Thyroid gland (tissue), 4 donors: ENCODE measurements around the gene HGD. TPM values are rescaled to one million over a fixed set of nuclear protein-coding genes. Genes with fewer than 3 reads are reported as not detected.
"Not testable (repeated sequence)": the region's sequence is repeated elsewhere in the genome, so short reads cannot be mapped to it uniquely, and the experiment has no call there.

ENCODE experiments used
- DNase-seq, 2 donors: peaks; one replicate each; pipeline ENCODE4 v3.0.0-alpha.2; 2019
- H3K27ac ChIP-seq, 3 donors: fragments of 200-600 bp; sonication (generic); 1 replicate in 2 of 3; 2 replicates in 1 of 3; pipeline ENCODE4 v1.5.1; 2016 to 2019; ENCODE audit warnings: mild to moderate bottlenecking in 1 of 3, moderate library complexity in 1 of 3
- H3K27me3 ChIP-seq: fragments of 200-600 bp; sonication (generic); one replicate; pipeline ENCODE4 v1.5.1; 2019
- H3K36me3 ChIP-seq, 2 donors: fragments of 200-600 bp; sonication (generic); one replicate each; pipeline ENCODE4 v1.5.1; 2016 to 2019
- H3K4me1 ChIP-seq, 2 donors: fragments of 200-600 bp; sonication (generic); one replicate each; pipeline ENCODE4 v1.5.1; 2017 to 2019
- H3K4me3 ChIP-seq, 3 donors: fragments of 200-600 bp; sonication (generic); replicated peaks in 1 of 3; 1 replicate in 2 of 3; 2 replicates in 1 of 3; pipeline ENCODE4 v1.5.1; 2016; ENCODE audit warnings: mild to moderate bottlenecking in 1 of 3
- H3K9me3 ChIP-seq: fragments of 200-600 bp; sonication (generic); one replicate; pipeline ENCODE4 v1.5.1; 2017
- POLR2A ChIP-seq, 2 donors: fragments of 450-650 bp; IDR thresholded peaks; one replicate each; pipeline ENCODE4 v1.6.1; 2017; ENCODE audit warnings: antibody characterized with exemption in 2 of 2, mild to moderate bottlenecking in 2 of 2, moderate library complexity in 1 of 2
- WGBS, 2 donors: methylation state at CpG; one replicate each; pipeline ENCODE4 v1.1.5; 2017; 5-methylcytosine and 5-hydroxymethylcytosine counted together
- intact Hi-C: fragments of 100-400 bp; cut with DNase I; formaldehyde crosslinking; loops from one replicate; pipeline ENCODE4 v1.15.1; 2023
- total RNA-seq, 4 donors: library from RNA; depleted of rRNA; stranded (reverse); fragments of >200 nt; gene quantifications; one replicate each; pipeline ENCODE4 v1.2.3, GENCODE V29; 2016
- TF ChIP-seq, protein P1 (sequence below), 6 experiments: fragments of 200-600 bp in 3 of 6; fragments of 450-650 bp in 3 of 6; sonication (generic) in 3 of 6; IDR thresholded peaks; one replicate each; pipeline ENCODE4 v1.5.1; 2016 to 2019; ENCODE audit warnings: antibody characterized with exemption in 6 of 6, mild to moderate bottlenecking in 2 of 6, inconsistent platforms in 1 of 6, moderate library complexity in 1 of 6

Gene HGD
- total RNA-seq, 4 donors from 2014 or later, result 36.8 to 136 (median 74.7) TPM

DNA sequence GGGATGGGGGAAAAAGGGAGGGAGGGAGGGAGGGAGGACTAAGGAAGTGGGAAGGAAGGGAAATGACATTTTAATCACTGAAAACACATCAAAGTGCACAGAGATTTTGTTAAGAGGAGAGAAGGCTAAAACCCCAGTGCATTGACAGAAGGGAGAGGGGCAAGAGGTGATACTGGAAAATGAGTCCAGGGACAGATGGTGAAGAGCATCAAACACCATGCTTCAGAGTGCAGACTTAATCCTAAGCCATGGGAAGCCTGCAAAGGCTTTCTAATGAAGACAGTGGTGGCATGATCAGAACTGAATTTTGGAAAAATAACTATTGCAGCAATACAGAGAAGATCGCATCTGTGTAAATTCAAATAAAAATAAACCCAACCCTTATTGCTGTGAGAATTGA is 41.8 kb downstream of the HGD start:
- Histone ChIP-seq H3K4me1 (no peaks in the 10 kb centered on the region), H3K36me3 (peaks cover 0 to 30% of the 10 kb centered on the region in 2 donors), H3K4me3 (no peak overlapping the region), H3K27me3 (no peaks in the 10 kb centered on the region), H3K27ac (no peak overlapping the region), H3K9me3 (no peaks in the 10 kb centered on the region)
- TF ChIP-seq, protein P1, sequence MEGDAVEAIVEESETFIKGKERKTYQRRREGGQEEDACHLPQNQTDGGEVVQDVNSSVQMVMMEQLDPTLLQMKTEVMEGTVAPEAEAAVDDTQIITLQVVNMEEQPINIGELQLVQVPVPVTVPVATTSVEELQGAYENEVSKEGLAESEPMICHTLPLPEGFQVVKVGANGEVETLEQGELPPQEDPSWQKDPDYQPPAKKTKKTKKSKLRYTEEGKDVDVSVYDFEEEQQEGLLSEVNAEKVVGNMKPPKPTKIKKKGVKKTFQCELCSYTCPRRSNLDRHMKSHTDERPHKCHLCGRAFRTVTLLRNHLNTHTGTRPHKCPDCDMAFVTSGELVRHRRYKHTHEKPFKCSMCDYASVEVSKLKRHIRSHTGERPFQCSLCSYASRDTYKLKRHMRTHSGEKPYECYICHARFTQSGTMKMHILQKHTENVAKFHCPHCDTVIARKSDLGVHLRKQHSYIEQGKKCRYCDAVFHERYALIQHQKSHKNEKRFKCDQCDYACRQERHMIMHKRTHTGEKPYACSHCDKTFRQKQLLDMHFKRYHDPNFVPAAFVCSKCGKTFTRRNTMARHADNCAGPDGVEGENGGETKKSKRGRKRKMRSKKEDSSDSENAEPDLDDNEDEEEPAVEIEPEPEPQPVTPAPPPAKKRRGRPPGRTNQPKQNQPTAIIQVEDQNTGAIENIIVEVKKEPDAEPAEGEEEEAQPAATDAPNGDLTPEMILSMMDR (IDR thresholded peaks at IDR 0.05), result no peak
- TF ChIP-seq POLR2A (IDR thresholded peaks at IDR 0.05), result no peak
- no peak for DNase-seq
- intact Hi-C loops, result no loop called here
- WGBS, 2 donors, result 87 to 92% methylated on average over 1 of the region's 1 CpG

DNA sequence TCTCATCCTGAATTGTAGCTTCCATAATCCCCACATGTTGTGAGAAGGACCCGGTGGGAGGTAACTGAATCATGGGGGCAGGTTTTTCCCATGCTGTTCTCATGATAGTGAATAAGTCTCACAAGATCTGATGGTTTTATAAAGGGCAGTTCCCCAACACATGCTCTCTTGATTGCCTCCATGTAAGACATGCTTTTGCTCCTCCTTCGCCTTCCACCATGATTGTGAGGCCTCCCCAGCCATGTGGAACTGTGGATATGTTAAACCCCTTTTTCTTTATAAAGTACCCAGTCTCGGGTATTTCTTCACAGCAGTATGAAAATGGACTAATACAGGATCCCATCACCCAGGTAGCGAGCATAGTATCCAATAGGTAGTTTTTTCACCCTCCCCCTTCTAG is 43.2 kb downstream of the HGD start:
- intact Hi-C loops, H3K9me3 ChIP-seq, DNase-seq, H3K4me3 ChIP-seq, H3K27ac ChIP-seq, H3K27me3 ChIP-seq, H3K4me1 ChIP-seq: not testable (repeated sequence)
- WGBS, 2 donors, result 98% methylated on average over 4 of the region's 4 CpGs
- H3K36me3 ChIP-seq, result peaks cover 0 to 28% of the 10 kb centered on the region in 2 donors

DNA sequence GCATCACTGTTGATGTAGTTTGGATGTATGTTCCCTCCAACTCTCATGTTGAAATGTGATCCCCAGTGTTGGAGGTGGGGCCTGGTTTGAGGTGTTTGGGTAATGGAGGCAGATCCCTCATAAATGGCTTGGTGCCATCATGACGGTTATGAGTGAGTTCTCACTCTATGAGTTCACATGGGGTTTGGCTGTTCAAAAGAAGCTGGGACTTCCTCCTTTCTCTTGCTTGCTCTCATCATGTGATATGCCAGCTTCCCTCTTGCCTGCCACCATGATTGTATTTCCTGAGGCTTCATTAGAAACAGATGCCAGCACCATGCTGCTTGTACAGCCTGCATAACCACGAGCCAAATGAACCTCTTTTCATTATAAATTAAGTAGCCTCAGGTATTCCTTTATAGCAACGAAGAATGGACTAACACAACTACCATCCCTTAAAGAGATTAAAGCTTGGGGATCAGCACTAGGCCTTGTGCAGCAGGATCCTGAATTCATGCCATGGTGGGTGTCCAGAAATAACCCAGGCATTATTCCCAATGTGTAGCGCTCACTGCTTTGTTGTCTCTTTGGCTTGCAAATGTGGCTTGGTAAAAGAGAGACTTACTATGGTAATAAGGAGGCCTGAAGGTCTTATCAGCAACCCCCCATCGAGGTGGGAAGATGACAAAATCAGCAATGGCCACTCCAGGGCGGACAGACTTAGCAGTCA is 44.0 kb downstream of the HGD start:
- H3K4me3 ChIP-seq, result no peak overlapping the region
- intact Hi-C loops, result no loop called here
- DNase-seq, result no peak
- H3K27me3 ChIP-seq, result no peaks in the 10 kb centered on the region
- H3K9me3 ChIP-seq, result no peaks in the 10 kb centered on the region
- no peak overlapping the region for H3K27ac ChIP-seq
- H3K36me3 ChIP-seq, result peaks cover 0 to 29% of the 10 kb centered on the region in 2 donors
- no peak for TF ChIP-seq POLR2A (IDR thresholded peaks at IDR 0.05)
- TF ChIP-seq, protein P1 (IDR thresholded peaks at IDR 0.05), result no peak
- WGBS, 2 donors, result 85 to 92% methylated on average over 6 of the region's 6 CpGs
- no peaks in the 10 kb centered on the region for H3K4me1 ChIP-seq

GRCh38 chr3:120636795-120637401 is 45.1 kb downstream of the HGD start:
- Histone ChIP-seq H3K27ac (no peak overlapping the region), H3K4me1 (no peaks in the 10 kb centered on the region), H3K4me3 (no peak overlapping the region), H3K9me3 (no peaks in the 10 kb centered on the region), H3K27me3 (no peaks in the 10 kb centered on the region), H3K36me3 (peaks cover 0 to 32% of the 10 kb centered on the region in 2 donors)
- intact Hi-C loops, result no loop called here
- DNase-seq, result no peak
- WGBS, 2 donors, result 79 to 90% methylated on average over 2 of the region's 2 CpGs
- TF ChIP-seq, protein P1 (IDR thresholded peaks at IDR 0.05), result no peak
- no peak for TF ChIP-seq POLR2A (IDR thresholded peaks at IDR 0.05)

DNA sequence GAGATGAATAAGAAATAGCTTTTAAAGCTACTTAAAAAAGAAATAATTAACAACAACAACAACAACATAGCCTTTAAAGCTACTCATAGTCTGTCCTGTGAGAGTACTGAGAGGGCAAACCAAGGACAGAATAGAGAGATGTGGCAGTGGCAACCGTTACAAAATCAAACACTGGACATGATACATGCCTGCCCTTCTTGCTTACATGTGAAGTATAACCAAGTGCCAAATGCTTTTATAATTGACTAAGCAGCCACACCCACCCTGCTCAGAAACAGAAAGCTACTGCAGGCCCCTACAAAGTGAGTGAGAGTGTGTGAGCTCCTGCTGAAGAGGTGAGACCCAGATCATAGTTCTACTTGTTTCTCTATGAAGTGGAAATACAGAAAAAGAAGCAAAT is 47.5 kb downstream of the HGD start:
- TF ChIP-seq POLR2A (IDR thresholded peaks at IDR 0.05), result no peak
- TF ChIP-seq, protein P1 (IDR thresholded peaks at IDR 0.05), result no peak
- no peak overlapping the region for H3K27ac ChIP-seq
- no peak for DNase-seq
- H3K9me3 ChIP-seq, result no peaks in the 10 kb centered on the region
- H3K4me3 ChIP-seq, result no peak overlapping the region
- intact Hi-C loops, result no loop called here
- peaks cover 0 to 17% of the 10 kb centered on the region in 2 donors for H3K36me3 ChIP-seq
- H3K27me3 ChIP-seq, result no peaks in the 10 kb centered on the region
- WGBS, 2 donors, result 0% methylated on average over 1 of the region's 1 CpG
- no peaks in the 10 kb centered on the region for H3K4me1 ChIP-seq
